Left ventricle myocardium inferior (tissue), 1 donor: ENCODE data around the gene ARHGAP32. TPM values are rescaled to one million over a fixed set of nuclear protein-coding genes. Genes with fewer than 3 reads are reported as not detected.

Experiments used
- DNase-seq: peaks from one replicate; pipeline ENCODE4 v3.0.0-alpha.2; 2020
- H3K27ac ChIP-seq: fragments of 200-600 bp; replicated peaks from 2 replicates; pipeline ENCODE4 v1.8.0; 2021
- H3K27me3 ChIP-seq: fragments of 200-600 bp; 2 replicates; pipeline ENCODE4 v1.8.0; 2021; ENCODE audit warnings: low read depth
- H3K36me3 ChIP-seq: fragments of 200-600 bp; 2 replicates; pipeline ENCODE4 v1.8.0; 2021
- H3K4me1 ChIP-seq: fragments of 200-600 bp; 2 replicates; pipeline ENCODE4 v1.8.0; 2021
- H3K4me3 ChIP-seq: fragments of 200-600 bp; 2 replicates; pipeline ENCODE4 v1.8.0; 2021; ENCODE audit warnings: mild to moderate bottlenecking, moderate library complexity
- H3K9me3 ChIP-seq: fragments of 200-600 bp; replicated peaks from 2 replicates; pipeline ENCODE4 v1.8.0; 2021
- CTCF ChIP-seq: fragments of 200-600 bp; IDR thresholded peaks from 2 replicates; pipeline ENCODE4 v1.8.0; 2021; ENCODE audit warnings: antibody characterized with exemption, mild to moderate bottlenecking, borderline replicate concordance
- intact Hi-C: fragments of 100-400 bp; cut with micrococcal nuclease; formaldehyde crosslinking; loops from one replicate; pipeline ENCODE4 v1.11.0; 2022
- total RNA-seq: library from RNA; stranded (reverse); fragmentation: NEBNext Ultra II Directional; extraction: Animal tissue kit (Norgen Biotek cat#: 25700); gene quantifications from one replicate; pipeline ENCODE4 v1.2.1, GENCODE V29; 2021
- donor health status: DM: no; HTN: yes; CAD: no; lungs with severe emphysema.

The ARHGAP32 gene
- total RNA-seq, 1 donor from 2014 or later, result 5.3 TPM

GRCh38 chr11:129055196-129055595, 136.9 kb downstream of the ARHGAP32 start:
- H3K4me3 ChIP-seq, result no peak overlapping the region
- intact Hi-C loops, result no loop called here
- DNase-seq, result no peak
- no peaks in the 10 kb centered on the region for H3K36me3 ChIP-seq
- no peak overlapping the region for H3K27ac ChIP-seq
- no peaks in the 10 kb centered on the region for H3K4me1 ChIP-seq
- no peaks in the 10 kb centered on the region for H3K9me3 ChIP-seq
- no peak for TF ChIP-seq CTCF
- H3K27me3 ChIP-seq, result no peaks in the 10 kb centered on the region

GRCh38 chr11:129048911-129049310, 143.2 kb downstream of the ARHGAP32 start:
- no peak for DNase-seq
- Histone ChIP-seq H3K36me3 (no peaks in the 10 kb centered on the region), H3K9me3 (no peaks in the 10 kb centered on the region), H3K4me1 (no peaks in the 10 kb centered on the region), H3K27me3 (no peaks in the 10 kb centered on the region), H3K27ac (no peak overlapping the region), H3K4me3 (no peak overlapping the region)
- TF ChIP-seq CTCF, result no peak
- intact Hi-C loops, result no loop called here

GRCh38 chr11:129045150-129045549, 147.0 kb downstream of the ARHGAP32 start:
- no peak overlapping the region for H3K27ac ChIP-seq
- no peaks in the 10 kb centered on the region for H3K27me3 ChIP-seq
- no peak for TF ChIP-seq CTCF
- DNase-seq, result no peak
- H3K4me1 ChIP-seq, result no peaks in the 10 kb centered on the region
- no peak overlapping the region for H3K4me3 ChIP-seq
- no peaks in the 10 kb centered on the region for H3K36me3 ChIP-seq
- intact Hi-C loops, result no loop called here
- H3K9me3 ChIP-seq, result no peaks in the 10 kb centered on the region

GRCh38 chr11:129042503-129042902, 149.6 kb downstream of the ARHGAP32 start:
- H3K4me3 ChIP-seq, result no peak overlapping the region
- no peaks in the 10 kb centered on the region for H3K27me3 ChIP-seq
- intact Hi-C loops, result no loop called here

GRCh38 chr11:129041611-129042018, 150.5 kb downstream of the ARHGAP32 start:
- Histone ChIP-seq H3K4me1 (no peaks in the 10 kb centered on the region), H3K36me3 (no peaks in the 10 kb centered on the region), H3K9me3 (peaks cover 10% of the 10 kb centered on the region), H3K27me3 (no peaks in the 10 kb centered on the region), H3K4me3 (no peak overlapping the region), H3K27ac (no peak overlapping the region)
- intact Hi-C loops, result no loop called here
- no peak for DNase-seq
- TF ChIP-seq CTCF, result no peak

More at GRCh38 chr11:129042503-129042902, 149.6 kb downstream of the ARHGAP32 start:
- Histone ChIP-seq H3K27ac (no peak overlapping the region), H3K9me3 (peaks cover 10% of the 10 kb centered on the region), H3K4me1 (no peaks in the 10 kb centered on the region), H3K36me3 (no peaks in the 10 kb centered on the region)
- no peak for DNase-seq
- TF ChIP-seq CTCF, result no peak

GRCh38 chr11:129040934-129041333, 151.2 kb downstream of the ARHGAP32 start:
- intact Hi-C loops, result no loop called here
- H3K4me3 ChIP-seq, result no peak overlapping the region
- peaks cover 10% of the 10 kb centered on the region for H3K9me3 ChIP-seq
- no peak for DNase-seq
- H3K27me3 ChIP-seq, result no peaks in the 10 kb centered on the region
- TF ChIP-seq CTCF, result no peak
- H3K27ac ChIP-seq, result no peak overlapping the region
- H3K36me3 ChIP-seq, result no peaks in the 10 kb centered on the region
- no peaks in the 10 kb centered on the region for H3K4me1 ChIP-seq
